HFF-Myc (cell line): ENCODE measurements around the gene GUSB.
"Not testable (repeated sequence)": the region's sequence is repeated elsewhere in the genome, so short reads cannot be mapped to it uniquely, and the experiment has no call there.

Experiments used
- DNase-seq: peaks from one replicate; pipeline ENCODE4 v3.0.0-alpha.2; 2011; ENCODE audit warnings: low read depth; ENCODE audit errors: extremely low read depth
- H3K4me3 ChIP-seq: replicated peaks from 2 replicates; pipeline ENCODE4 v1.5.1; 2011; ENCODE audit warnings: low read depth, mild to moderate bottlenecking, control low read depth, low read length
- CTCF ChIP-seq: IDR thresholded peaks from 2 replicates; pipeline ENCODE4 v1.5.1; 2012; ENCODE audit warnings: mild to moderate bottlenecking, low read depth, low read length, control low read depth; ENCODE audit errors: missing control alignments

The GUSB gene

GRCh38 chr7:65992526-65992925 lies 10.5 kb upstream of the GUSB start:
- TF ChIP-seq CTCF = no peak
- DNase-seq = no peak
- H3K4me3 ChIP-seq = no peak overlapping the region

- not testable (repeated sequence) for H3K4me3 ChIP-seq
These were observed 9.8 kb upstream of the GUSB start for GRCh38 chr7:65991829-65992228.

GRCh38 chr7:65989694-65990080 lies 7.7 kb upstream of the GUSB start:
- no peak overlapping the region for H3K4me3 ChIP-seq
- TF ChIP-seq CTCF = no peak
- no peak for DNase-seq

More at GRCh38 chr7:65991829-65992228, 9.8 kb upstream of the GUSB start:
- DNase-seq = not testable (repeated sequence)

- DNase-seq, H3K4me3 ChIP-seq: not testable (repeated sequence)
These were observed 6.5 kb upstream of the GUSB start for GRCh38 chr7:65988503-65988902.

- TF ChIP-seq CTCF = no peak
- no peak for DNase-seq
- no peak overlapping the region for H3K4me3 ChIP-seq
These were observed 6.1 kb upstream of the GUSB start for GRCh38 chr7:65988084-65988483.

- no peak for TF ChIP-seq CTCF
- no peak for DNase-seq
- H3K4me3 ChIP-seq = no peak overlapping the region
These were observed 2.1 kb upstream of the GUSB start for GRCh38 chr7:65983965-65984658.

- TF ChIP-seq CTCF = no peak
- DNase-seq = no peak
- peak overlapping the region; percentile 77 for H3K4me3 ChIP-seq
These were observed 1.3 kb downstream of the GUSB start for GRCh38 chr7:65980478-65981250.
